Nephron progenitor cell (in vitro differentiated cells): ENCODE results near the gene INS.

ENCODE experiments used
- DNase-seq: peaks from one replicate; pipeline ENCODE4 v3.0.0; 2021
- H3K27ac Mint-ChIP-seq: 2 replicates; pipeline ENCODE4 v1.8.0; 2021; ENCODE audit warnings: mild to moderate bottlenecking, moderate library complexity, mixed read lengths
- H3K27me3 Mint-ChIP-seq: 2 replicates; pipeline ENCODE4 v1.8.0; 2021; ENCODE audit warnings: mild to moderate bottlenecking, low read depth, mixed read lengths; ENCODE audit not compliant: poor library complexity
- H3K36me3 Mint-ChIP-seq: 2 replicates; pipeline ENCODE4 v1.8.0; 2021; ENCODE audit warnings: low read depth, mixed read lengths
- H3K4me1 Mint-ChIP-seq: 2 replicates; pipeline ENCODE4 v1.8.0; 2021; ENCODE audit warnings: mixed read lengths
- H3K4me3 Mint-ChIP-seq: 2 replicates; pipeline ENCODE4 v1.8.0; 2021; ENCODE audit warnings: mild to moderate bottlenecking, moderate library complexity, mixed read lengths
- H3K9me3 Mint-ChIP-seq: 2 replicates; pipeline ENCODE4 v1.8.0; 2021; ENCODE audit warnings: mild to moderate bottlenecking, moderate library complexity, mixed read lengths
- CTCF ChIP-seq: fragments of 200-600 bp; sonication (generic); IDR thresholded peaks from 2 replicates; pipeline ENCODE4 v1.5.0; 2021; ENCODE audit warnings: antibody characterized with exemption

INS gene

DNA sequence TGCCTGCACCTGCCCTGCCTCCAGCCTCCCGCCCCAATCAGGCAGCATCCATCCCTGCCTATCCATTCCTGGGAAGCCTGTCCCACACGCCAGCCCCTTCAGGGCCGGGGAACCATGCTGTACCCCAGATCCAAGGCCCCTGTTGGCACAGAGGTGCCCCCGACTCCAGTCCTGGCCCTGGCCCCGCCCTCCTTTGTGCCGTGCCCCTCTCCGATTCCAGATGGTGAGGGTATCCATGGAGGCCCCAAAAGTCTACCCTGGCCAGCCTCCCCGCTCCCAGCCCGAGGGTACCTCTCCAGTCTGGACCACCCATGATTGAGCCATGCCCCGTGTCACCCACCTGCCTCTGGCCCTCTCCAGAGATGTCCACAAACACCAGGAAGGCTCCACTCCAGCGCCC lies 13.4 kb upstream of the INS start:
- H3K4me3 Mint-ChIP-seq, result no peak overlapping the region
- peaks cover 31% of the 10 kb centered on the region for H3K4me1 Mint-ChIP-seq
- no peaks in the 10 kb centered on the region for H3K9me3 Mint-ChIP-seq
- TF ChIP-seq CTCF, result no peak
- H3K27ac Mint-ChIP-seq, result no peak overlapping the region
- H3K36me3 Mint-ChIP-seq, result no peaks in the 10 kb centered on the region
- DNase-seq, result no peak
- H3K27me3 Mint-ChIP-seq, result peaks cover 3% of the 10 kb centered on the region

DNA sequence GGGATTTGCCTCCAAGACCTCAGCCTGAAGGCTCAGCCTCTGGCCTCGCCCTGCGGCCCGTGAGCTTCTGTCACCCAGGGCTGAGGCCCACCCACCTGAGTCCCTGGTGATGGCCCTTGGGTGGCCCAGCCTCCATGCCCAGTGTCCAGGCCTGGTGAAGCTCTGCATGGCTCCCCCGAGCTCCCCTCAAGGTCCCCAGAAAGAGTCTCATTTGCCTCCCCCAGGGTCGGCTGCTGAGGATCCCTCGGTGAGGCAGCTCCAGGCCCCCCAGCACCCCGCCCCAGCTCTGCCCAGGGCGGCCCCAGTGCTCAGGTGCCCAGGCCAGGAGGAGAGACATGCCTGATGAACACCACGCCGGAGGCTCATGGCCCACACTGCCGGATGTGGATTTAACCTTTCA lies 12.8 kb upstream of the INS start:
- Mint-ChIP-seq H3K27ac (no peak overlapping the region), H3K4me1 (peaks cover 28% of the 10 kb centered on the region), H3K9me3 (no peaks in the 10 kb centered on the region), H3K27me3 (peaks cover 3% of the 10 kb centered on the region), H3K36me3 (no peaks in the 10 kb centered on the region), H3K4me3 (no peak overlapping the region)
- no peak for TF ChIP-seq CTCF
- no peak for DNase-seq

DNA sequence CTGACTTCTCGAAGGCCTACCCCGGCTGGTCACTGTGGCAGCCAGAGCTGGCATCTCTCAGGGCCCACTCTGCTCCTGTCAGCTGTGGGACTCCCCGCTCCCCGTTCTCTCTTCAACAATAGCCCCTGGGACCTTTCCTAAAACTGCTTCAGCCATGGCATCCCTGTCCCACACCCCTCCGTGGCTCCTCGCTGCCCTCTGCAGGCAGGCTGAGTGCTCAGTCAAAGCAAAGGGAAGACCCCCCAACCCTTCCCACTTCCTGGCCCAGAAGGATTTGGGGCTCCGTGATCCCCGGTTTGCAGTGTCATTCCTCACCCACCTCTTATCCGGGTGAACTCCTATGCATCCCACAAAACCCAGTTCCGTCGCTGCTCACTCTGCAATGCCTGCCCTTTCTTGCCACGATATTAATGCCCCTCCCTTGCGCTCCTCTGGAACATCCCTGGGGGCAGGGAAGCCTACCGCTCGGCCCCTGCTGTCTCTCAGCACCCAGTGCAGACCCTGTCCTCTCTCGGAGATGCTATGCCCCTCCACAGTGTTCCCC lies 12.2 kb upstream of the INS start:
- peak; percentile 32 for TF ChIP-seq CTCF
- H3K4me3 Mint-ChIP-seq, result no peak overlapping the region
- peaks cover 28% of the 10 kb centered on the region for H3K4me1 Mint-ChIP-seq
- peaks cover 3% of the 10 kb centered on the region for H3K27me3 Mint-ChIP-seq
- no peaks in the 10 kb centered on the region for H3K9me3 Mint-ChIP-seq
- peak overlapping the region; percentile 67 for H3K27ac Mint-ChIP-seq
- H3K36me3 Mint-ChIP-seq, result no peaks in the 10 kb centered on the region
- DNase-seq, result peak; percentile 53

GRCh38 chr11:2172676-2173075 lies 11.7 kb upstream of the INS start:
- Mint-ChIP-seq H3K36me3 (no peaks in the 10 kb centered on the region), H3K27ac (no peak overlapping the region), H3K9me3 (no peaks in the 10 kb centered on the region), H3K4me1 (peaks cover 31% of the 10 kb centered on the region), H3K27me3 (peaks cover 3% of the 10 kb centered on the region), H3K4me3 (no peak overlapping the region)
- TF ChIP-seq CTCF, result no peak
- no peak for DNase-seq

GRCh38 chr11:2171591-2172003 lies 10.6 kb upstream of the INS start, which contains the start of gene TH:
TSS of gene TH (minus strand) at chr11:2171815. CDS start at chr11:2171786, 29 bp downstream.
- Mint-ChIP-seq H3K4me1 (peaks cover 30% of the 10 kb centered on the region), H3K27me3 (peaks cover 3% of the 10 kb centered on the region), H3K9me3 (no peaks in the 10 kb centered on the region), H3K36me3 (no peaks in the 10 kb centered on the region), H3K4me3 (no peak within 1 kb of the TSS), H3K27ac (no peak within 1 kb of the TSS)
- TF ChIP-seq CTCF, result no peak
- no peak for DNase-seq
